Thyroid gland (tissue), 4 donors: Measurements from ENCODE around the gene AFF3.

ENCODE experiments used
- POLR2A ChIP-seq, 2 donors: fragments of 450-650 bp; IDR thresholded peaks; one replicate each; pipeline ENCODE4 v1.6.1; 2017; ENCODE audit warnings: antibody characterized with exemption in 2 of 2, mild to moderate bottlenecking in 2 of 2, moderate library complexity in 1 of 2
- TF ChIP-seq, protein P1 (sequence below), 6 experiments: fragments of 200-600 bp in 3 of 6; fragments of 450-650 bp in 3 of 6; sonication (generic) in 3 of 6; IDR thresholded peaks; one replicate each; pipeline ENCODE4 v1.5.1; 2016 to 2019; ENCODE audit warnings: antibody characterized with exemption in 6 of 6, mild to moderate bottlenecking in 2 of 6, inconsistent platforms in 1 of 6, moderate library complexity in 1 of 6

DNA sequence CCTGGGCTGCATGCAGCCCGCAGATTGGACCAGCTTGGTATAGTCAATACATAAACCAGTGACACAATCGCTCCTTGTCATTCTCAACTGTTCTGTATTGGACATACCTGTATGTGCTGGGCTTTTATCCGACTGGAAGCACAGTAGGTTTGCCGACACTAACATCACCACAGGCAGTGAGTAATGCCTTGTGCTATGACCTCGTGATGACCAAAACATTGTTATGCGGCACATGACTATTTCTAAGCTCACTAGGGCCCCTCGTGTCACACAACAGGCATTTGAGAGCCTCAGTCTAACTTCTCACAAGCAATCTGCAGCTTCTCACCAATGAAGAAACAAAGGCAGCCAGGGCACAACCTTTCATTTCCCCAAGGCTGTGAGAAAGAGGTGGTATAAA lies 320.8 kb downstream of the AFF3 start:
- TF ChIP-seq, protein P1, sequence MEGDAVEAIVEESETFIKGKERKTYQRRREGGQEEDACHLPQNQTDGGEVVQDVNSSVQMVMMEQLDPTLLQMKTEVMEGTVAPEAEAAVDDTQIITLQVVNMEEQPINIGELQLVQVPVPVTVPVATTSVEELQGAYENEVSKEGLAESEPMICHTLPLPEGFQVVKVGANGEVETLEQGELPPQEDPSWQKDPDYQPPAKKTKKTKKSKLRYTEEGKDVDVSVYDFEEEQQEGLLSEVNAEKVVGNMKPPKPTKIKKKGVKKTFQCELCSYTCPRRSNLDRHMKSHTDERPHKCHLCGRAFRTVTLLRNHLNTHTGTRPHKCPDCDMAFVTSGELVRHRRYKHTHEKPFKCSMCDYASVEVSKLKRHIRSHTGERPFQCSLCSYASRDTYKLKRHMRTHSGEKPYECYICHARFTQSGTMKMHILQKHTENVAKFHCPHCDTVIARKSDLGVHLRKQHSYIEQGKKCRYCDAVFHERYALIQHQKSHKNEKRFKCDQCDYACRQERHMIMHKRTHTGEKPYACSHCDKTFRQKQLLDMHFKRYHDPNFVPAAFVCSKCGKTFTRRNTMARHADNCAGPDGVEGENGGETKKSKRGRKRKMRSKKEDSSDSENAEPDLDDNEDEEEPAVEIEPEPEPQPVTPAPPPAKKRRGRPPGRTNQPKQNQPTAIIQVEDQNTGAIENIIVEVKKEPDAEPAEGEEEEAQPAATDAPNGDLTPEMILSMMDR (IDR thresholded peaks at IDR 0.05), result no peak
- no peak for TF ChIP-seq POLR2A (IDR thresholded peaks at IDR 0.05)
